GM12891 (cell line): Measurements from ENCODE around the gene IFIT2.
"Not testable (repeated sequence)": the region's sequence is repeated elsewhere in the genome, so short reads cannot be mapped to it uniquely, and the experiment has no call there.

Source experiments
- PAX5 ChIP-seq: IDR thresholded peaks from 2 replicates; pipeline ENCODE4 v1.6.1; 2011; ENCODE audit warnings: low read length, moderate library complexity, mild to moderate bottlenecking; ENCODE audit not compliant: insufficient read depth, severe bottlenecking
- POLR2A ChIP-seq: IDR thresholded peaks from 2 replicates; pipeline ENCODE4 v1.6.1; 2011; ENCODE audit warnings: low read depth, low read length, control low read depth
- POLR2AphosphoS5 ChIP-seq: IDR thresholded peaks from 2 replicates; pipeline ENCODE4 v1.6.1; 2011; ENCODE audit warnings: low read depth, low read length, control low read depth
- POU2F2 ChIP-seq: IDR thresholded peaks from 2 replicates; pipeline ENCODE4 v1.6.1; 2011; ENCODE audit warnings: low read depth, mild to moderate bottlenecking, control low read depth, low read length, moderate library complexity

- TF ChIP-seq POLR2AphosphoS5, POLR2A, PAX5, POU2F2: not testable (repeated sequence)
Observed at GRCh38 chr10:89325856-89326255, 24.0 kb downstream of the IFIT2 start.
